SH-SY5Y (cell line): Measurements from ENCODE around the gene PSMD6.

ENCODE experiments used
- GATA2 ChIP-seq: IDR thresholded peaks from 2 replicates; pipeline ENCODE4 v1.6.1; 2011; ENCODE audit warnings: mild to moderate bottlenecking, low read depth, low read length
- GATA3 ChIP-seq: IDR thresholded peaks from 2 replicates; pipeline ENCODE4 v1.6.1; 2011; ENCODE audit warnings: low read depth, mild to moderate bottlenecking, low read length, moderate library complexity

- TF ChIP-seq GATA2, result no peak
- no peak for TF ChIP-seq GATA3
These were observed 15.3 kb downstream of the PSMD6 start for GRCh38 chr3:64008017-64008416.
